Mucosa of descending colon (tissue), 3 donors: ENCODE measurements around the gene NPW. TPM values are rescaled to one million over a fixed set of nuclear protein-coding genes. Genes with fewer than 3 reads are reported as not detected.
A peak's percentile ranks its signal among the peaks of the same experiment; 100 is the strongest.

Source experiments
- ATAC-seq: fragments of 200-7000 bp; cut with Tn5 transposase; one replicate; pipeline ENCODE4 v1.9.1; 2020; ENCODE audit warnings: mild to moderate bottlenecking, moderate library complexity
- DNase-seq, 3 donors: peaks; one replicate each; pipeline ENCODE4 v3.0.0-alpha.2; 2020
- H3K36me3 ChIP-seq: fragments of 200-600 bp; one replicate; pipeline ENCODE4 v1.8.0; 2021; ENCODE audit warnings: low read depth, mild to moderate bottlenecking
- H3K4me1 ChIP-seq: fragments of 200-600 bp; one replicate; pipeline ENCODE4 v1.8.0; 2021; ENCODE audit warnings: low read depth, mild to moderate bottlenecking
- H3K4me3 ChIP-seq: fragments of 200-600 bp; one replicate; pipeline ENCODE4 v1.8.0; 2021; ENCODE audit warnings: mild to moderate bottlenecking
- H3K9me3 ChIP-seq: fragments of 200-600 bp; one replicate; pipeline ENCODE4 v1.8.0; 2021; ENCODE audit warnings: mild to moderate bottlenecking
- CTCF ChIP-seq: fragments of 200-600 bp; IDR thresholded peaks from one replicate; pipeline ENCODE4 v1.8.0; 2022; ENCODE audit warnings: antibody characterized with exemption, mild to moderate bottlenecking
- intact Hi-C, 2 donors: fragments of 100-400 bp; cut with DNase I in 1 of 2; cut with micrococcal nuclease in 1 of 2; formaldehyde crosslinking; loops; one replicate each; pipeline versions ENCODE4 v1.11.0 to v1.11.1; 2022; cut with DNase I, micrococcal nuclease
- total RNA-seq, 3 donors: library from RNA; stranded (reverse); fragmentation: NEBNext Ultra II Directional in 2 of 3; extraction: Animal tissue kit (Norgen Biotek cat#: 25700) in 2 of 3; gene quantifications; one replicate each; pipeline versions ENCODE4 v1.2.1 to v1.2.4, GENCODE V29; 2021 to 2023
- donor health status: DM: no; HTN: no; CAD: no; lungs with moderate emphysema.
- donor health status: DM: no; HTN: no; CAD: no.
- donor health status: DM: no; HTN: yes; CAD: no.

Gene NPW
- total RNA-seq, 3 donors from 2014 or later = 0.32 to 2.1 (median 0.60) TPM

GRCh38 chr16:2045965-2046892, 26.6 kb downstream of the NPW start:
- intact Hi-C loops = no loop called here
- ATAC-seq = no peak
- no peak overlapping the region for H3K4me3 ChIP-seq
- no peaks in the 10 kb centered on the region for H3K9me3 ChIP-seq
- no peak for TF ChIP-seq CTCF
- H3K4me1 ChIP-seq = peaks cover 49% of the 10 kb centered on the region
- DNase-seq = peak in 1 of 3 donors; percentile 57
- no peaks in the 10 kb centered on the region for H3K36me3 ChIP-seq

GRCh38 chr16:2046893-2047329, 27.3 kb downstream of the NPW start:
- TF ChIP-seq CTCF = no peak
- ATAC-seq (no peak), DNase-seq (no peak)
- H3K4me1 ChIP-seq = peaks cover 42% of the 10 kb centered on the region
- no peaks in the 10 kb centered on the region for H3K36me3 ChIP-seq
- no peaks in the 10 kb centered on the region for H3K9me3 ChIP-seq
- H3K4me3 ChIP-seq = no peak overlapping the region
- intact Hi-C loops = no loop called here

GRCh38 chr16:2047330-2048115, 27.9 kb downstream of the NPW start, which contains the start of the genes NTHL1 and TSC2:
NTHL1 (minus strand) TSS chr16:2047834; CDS start chr16:2047823, 11 bp downstream.
TSC2 (plus strand) TSS chr16:2047985; CDS start chr16:2048616, 631 bp downstream.
- ATAC-seq (peak; percentile 84), DNase-seq (peak; percentile 97 to 98 (median 98))
- Histone ChIP-seq H3K9me3 (no peaks in the 10 kb centered on the region), H3K4me3 (peak within 1 kb of the TSS; percentile 80), H3K36me3 (no peaks in the 10 kb centered on the region), H3K4me1 (peaks cover 36% of the 10 kb centered on the region)
- intact Hi-C loops = no loop called here
- TF ChIP-seq CTCF = peak; percentile 6

- intact Hi-C loops = no loop called here
- Histone ChIP-seq H3K4me1 (peaks cover 33% of the 10 kb centered on the region), H3K4me3 (peak overlapping the region; percentile 80), H3K36me3 (no peaks in the 10 kb centered on the region), H3K9me3 (no peaks in the 10 kb centered on the region)
- TF ChIP-seq CTCF = no peak
- DNase-seq = no peak
- peak; percentile 23 for ATAC-seq
Measured at GRCh38 chr16:2048116-2048543, 28.5 kb downstream of the NPW start.

GRCh38 chr16:2053211-2053610, 33.6 kb downstream of the NPW start:
- DNase-seq = no peak

More at GRCh38 chr16:2053211-2053610, 33.6 kb downstream of the NPW start:
- no peaks in the 10 kb centered on the region for H3K9me3 ChIP-seq
- H3K4me3 ChIP-seq = no peak overlapping the region
- H3K4me1 ChIP-seq = peaks cover 14% of the 10 kb centered on the region
- no peak for ATAC-seq
- H3K36me3 ChIP-seq = no peaks in the 10 kb centered on the region
- TF ChIP-seq CTCF = no peak
- intact Hi-C loops = no loop called here
